Activated T-cell treated with anti-CD3 and anti-CD28 coated beads for 1 hour (primary cell): ENCODE data around the gene PARP16.

Source experiments
- DNase-seq: peaks from one replicate; pipeline ENCODE4 v3.0.0-alpha.2; 2020; ENCODE audit warnings: low read depth

Gene PARP16

GRCh38 chr15:65311760-65312159 is 25.1 kb upstream of the PARP16 start:
- no peak for DNase-seq

GRCh38 chr15:65310431-65311137 is 23.9 kb upstream of the PARP16 start:
- DNase-seq = no peak

DNA sequence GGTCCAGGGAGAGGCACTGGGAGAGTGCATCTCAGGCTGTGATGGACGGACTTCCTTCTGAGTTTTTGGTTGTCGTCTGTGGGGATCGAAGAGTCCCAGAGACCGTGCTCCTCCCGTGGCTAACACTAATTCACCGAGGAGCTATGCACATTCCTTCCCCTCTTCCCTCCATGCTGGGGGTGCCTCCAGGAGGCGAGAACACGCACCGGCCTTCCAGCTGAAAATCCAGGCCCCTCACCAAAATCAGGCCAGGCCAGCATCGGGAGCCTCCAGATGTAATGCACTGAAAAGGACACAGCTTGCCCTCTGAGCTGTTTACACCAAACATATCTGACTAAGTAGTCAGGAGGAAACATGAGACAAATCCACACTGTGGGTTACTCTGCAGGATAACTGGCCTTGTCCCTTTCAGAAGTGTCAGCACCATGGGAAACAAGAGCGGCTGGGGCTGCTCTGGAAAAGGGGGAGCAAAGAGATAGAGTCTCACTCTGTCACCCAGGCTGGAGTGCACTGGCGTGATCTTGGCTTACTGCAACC is 23.3 kb upstream of the PARP16 start:
- no peak for DNase-seq

GRCh38 chr15:65307978-65308377 is 21.3 kb upstream of the PARP16 start:
- no peak for DNase-seq

DNA sequence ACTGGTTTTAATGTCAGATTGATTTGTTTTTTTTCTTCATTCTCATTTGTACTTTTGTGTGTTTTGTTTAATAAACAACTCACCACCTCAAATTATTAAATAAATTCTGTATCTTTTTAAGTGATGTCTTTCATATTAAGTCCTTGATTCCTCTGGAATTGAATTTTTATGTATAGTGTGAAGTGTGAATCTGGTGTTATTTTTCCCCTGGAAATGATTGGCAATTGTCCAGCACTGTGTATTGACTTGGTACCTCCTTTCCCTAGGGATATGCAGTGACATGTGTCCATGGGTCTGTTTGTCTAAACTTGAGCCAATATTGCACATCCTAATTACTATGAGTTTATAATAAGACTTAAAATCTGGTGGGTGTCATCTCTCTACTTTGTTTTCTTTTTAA is 19.9 kb upstream of the PARP16 start:
- no peak for DNase-seq

DNA sequence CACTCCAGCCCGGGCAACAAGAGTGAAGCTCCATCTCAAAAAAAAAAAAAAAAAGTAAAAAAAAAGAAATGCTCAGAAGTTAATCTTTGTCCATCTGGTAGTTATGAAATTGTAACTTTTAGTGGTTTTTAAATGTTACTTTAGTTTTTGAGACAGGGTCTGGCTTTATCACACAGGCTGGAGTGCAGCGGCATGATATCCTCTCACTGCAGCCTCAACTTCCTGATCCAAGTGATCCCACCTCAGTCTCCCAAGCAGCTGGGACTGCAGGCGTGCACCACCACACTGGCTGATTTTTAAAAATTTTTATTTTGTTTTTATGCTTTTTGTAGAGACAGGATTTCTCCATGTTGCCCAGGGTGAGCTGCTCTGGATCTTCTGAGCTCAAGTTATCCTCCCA is 19.1 kb upstream of the PARP16 start:
- no peak for DNase-seq

DNA sequence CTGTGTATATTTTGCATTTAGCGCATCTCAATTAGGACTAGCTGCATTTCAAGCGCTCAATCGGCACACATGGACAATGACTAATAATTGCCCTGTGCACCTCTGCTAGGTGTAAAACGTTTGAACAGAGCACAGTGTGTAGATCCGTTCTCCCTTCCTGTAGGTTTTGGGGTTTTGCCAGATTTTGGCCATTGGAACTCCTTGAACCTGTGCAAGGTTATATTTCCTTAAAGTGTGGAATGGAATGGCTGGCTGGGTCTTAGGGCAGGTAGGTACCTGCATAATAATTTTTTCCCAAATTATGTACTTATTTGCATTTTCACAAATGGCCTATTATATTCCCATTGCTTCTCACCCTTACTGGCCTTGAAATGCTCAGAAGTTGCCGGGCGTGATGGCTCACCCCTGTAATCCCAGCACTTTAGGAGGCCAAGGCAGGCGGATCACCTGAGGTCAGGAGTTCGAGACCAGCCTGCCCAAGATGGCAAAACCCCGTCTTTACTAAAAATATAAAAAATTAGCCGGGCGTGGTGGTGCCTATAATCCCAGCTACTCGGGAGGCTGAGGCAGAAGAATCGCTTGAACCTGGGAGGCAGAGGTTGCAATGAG is 18.6 kb upstream of the PARP16 start:
- no peak for DNase-seq

DNA sequence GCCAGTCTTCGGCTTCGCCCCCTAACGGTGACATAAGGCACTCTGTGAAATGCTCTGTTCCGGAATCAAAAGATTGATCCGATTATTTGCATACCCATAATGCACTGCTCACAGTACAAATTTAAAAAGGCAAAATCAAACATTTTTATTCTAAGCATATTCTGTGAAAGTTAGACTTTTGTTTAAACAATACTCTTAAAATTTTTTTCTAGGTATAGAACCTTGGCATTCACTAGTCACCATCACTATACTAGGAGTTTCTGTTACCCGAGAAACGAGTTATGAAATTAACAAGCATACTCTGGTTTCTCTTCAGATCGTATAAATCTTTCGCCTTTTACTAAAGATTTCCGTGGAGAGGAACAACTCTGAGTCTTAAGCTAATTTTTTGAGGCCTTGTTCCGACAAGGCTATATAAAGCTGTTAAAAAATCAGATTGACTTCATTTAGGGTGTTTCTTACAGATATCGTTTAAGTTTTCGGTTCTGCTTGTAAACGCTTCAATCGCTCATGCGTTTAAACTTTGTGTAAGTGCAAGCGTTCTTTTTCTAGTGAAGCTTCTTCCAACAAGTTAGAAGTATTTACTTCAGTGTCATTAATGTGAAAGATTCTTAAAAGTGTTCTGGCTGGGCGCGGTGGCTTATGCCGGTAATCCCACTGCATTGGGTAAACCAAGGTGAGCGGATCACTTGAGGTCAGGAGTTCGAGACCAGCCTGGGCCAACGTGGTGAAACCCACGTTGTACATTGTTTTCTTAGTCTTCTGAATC is 17.9 kb upstream of the PARP16 start, which contains the start of gene RNU5B-1:
RNU5B-1 (plus strand) TSS at position 297 of the 769 bp plus-strand sequence.
- DNase-seq = peak; percentile 55

DNA sequence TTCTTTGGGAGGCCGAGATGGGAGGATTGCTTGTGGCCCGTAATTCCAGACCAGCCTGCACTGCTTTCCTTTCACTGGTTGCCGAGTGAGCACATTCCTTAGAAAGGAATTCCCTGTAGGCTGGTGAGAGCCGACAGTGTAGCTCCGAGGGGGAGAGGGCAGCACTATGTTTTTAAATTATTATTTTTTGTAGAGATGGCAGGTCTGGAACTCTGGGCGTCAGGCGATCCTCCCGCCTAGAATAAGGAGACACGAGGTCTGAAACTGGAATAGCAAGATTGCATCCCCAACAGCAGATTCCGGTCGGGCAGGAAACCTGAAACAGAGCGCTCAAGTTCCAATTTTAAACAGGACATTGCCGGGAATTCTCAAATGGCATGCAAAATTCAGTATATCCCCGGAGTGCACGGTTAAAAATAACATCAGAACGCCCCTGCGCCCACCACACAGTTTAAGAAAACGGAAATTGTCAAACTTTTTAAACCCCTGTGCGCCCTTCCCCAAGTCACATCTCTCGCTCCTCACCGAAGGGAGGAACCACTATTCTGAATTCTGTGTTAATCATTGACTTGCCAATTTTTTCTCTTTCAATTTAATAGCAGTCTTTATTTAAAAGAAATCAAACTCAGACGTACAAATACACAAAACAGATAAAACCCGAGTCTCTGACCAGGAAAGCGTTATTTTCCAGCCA is 17.2 kb upstream of the PARP16 start:
- DNase-seq = no peak

GRCh38 chr15:65302061-65302460 is 15.4 kb upstream of the PARP16 start:
- no peak for DNase-seq

DNA sequence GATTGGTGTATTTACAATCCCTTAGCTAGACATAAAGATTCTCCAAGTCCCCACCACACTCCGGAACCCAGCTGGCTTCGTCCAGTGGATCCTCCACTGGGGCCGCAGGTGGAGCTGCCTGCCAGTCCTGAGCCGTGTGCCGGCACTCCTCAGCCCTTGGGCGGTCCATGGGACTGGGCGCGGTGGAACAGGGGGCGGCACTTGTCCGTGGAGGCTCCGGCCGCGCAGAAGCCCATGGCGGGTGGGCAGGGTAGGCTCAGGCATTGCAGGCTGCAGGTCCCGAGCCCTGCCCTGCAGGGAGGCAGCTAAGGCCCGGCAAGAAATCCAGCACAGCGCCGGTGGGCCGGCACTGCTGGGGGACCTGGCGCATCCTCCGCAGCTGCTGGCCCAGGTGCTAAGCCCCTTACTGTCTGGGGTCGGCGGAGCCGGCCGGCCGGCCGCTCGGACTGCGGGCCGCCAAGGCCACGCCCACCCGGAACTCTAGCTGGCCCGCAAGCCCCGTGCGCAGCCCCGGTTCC is 14.3 kb upstream of the PARP16 start:
- no peak for DNase-seq

DNA sequence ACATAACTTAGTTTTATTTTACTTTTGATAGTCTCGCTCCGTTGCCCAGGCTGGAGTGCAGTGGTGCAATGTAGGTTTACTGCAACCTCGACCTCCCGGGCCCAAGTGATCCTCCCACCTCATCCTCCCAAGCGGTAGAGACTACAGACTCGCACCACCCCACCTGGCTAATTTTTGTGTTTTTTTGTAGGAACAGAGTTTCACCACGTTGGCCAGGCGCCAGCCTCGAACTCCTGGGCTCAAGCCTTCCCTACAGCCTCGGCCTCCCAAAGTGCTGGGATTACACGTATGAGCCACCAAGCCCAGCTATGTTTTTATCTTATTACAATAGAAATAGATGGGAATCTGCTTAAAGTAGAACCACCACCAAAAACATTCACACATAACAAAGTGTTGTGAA is 12.0 kb upstream of the PARP16 start:
- no peak for DNase-seq

DNA sequence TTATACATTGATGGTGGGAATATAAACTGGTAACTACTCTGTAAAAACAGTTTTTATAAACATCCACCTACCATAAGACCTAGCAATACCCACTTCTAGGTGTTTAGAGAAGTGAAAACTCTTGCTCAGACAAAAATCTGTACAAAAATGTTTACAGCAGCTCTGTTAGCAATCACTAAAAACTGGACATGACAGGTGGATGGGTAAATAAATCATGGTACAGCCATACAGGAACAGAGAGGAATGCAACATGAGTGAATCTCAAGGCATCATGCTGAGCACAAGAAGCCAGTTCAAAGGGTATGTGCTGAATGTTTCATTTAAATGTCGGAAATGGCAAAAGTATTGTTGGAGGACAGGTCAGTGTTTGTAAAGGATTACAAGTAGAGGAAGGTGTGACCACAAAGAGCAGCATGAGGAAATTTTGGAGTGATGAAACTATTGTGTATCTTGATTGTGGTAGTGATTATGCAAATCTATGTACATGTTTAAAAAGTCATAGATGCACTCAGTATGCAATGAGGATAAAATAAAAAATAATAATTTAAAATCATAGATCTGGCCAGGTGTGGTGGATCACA is 6.3 kb upstream of the PARP16 start:
- DNase-seq = no peak

- no peak for DNase-seq
Measured at GRCh38 chr15:65290228-65290627, 3.5 kb upstream of the PARP16 start.

- DNase-seq = no peak
Measured at GRCh38 chr15:65289261-65289854, 2.7 kb upstream of the PARP16 start.

GRCh38 chr15:65287520-65287855 is 805 bp upstream of the PARP16 start:
- no peak for DNase-seq

- no peak for DNase-seq
Measured at GRCh38 chr15:65286069-65286703, 497 bp downstream of the PARP16 start.

GRCh38 chr15:65285291-65286068 is 1.2 kb downstream of the PARP16 start:
- DNase-seq = no peak

DNA sequence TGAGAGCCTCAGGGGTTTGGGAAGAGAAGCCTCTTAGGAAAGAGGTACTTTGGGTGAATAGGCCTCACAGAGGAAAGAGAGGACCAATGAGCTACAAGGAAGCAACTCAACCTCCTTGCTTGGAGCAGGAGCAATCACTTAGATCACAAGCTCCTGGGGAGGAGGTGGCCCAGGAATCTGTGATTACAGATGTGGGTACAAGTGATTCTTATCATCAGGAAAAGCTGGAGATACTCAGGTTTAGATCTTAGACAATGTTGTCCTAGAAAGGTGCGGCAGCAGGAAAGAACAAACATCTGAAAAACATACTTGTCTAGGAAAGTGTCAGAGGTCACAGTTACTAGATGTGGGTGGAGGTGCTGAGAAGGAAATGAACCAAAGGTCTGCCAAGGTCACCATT is 8.2 kb downstream of the PARP16 start:
- no peak for DNase-seq

DNA sequence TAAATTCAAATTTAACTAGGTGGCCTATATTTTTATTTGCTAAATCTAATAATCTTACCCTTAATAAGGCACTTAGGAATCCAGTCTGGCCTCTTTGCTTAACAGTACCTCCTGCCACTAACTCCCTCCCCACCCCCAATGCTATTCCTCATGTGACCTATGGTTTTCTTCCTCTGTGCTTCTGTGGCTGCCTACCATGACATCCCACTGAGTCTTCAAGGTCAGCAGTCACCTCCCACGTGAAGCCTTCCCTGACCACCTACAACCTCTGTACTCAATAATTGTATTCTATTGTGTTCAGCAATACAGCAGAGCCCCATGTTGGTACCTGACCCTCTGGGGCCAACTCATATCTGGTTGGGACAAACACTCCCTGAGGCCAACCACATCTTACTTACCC is 9.7 kb downstream of the PARP16 start:
- no peak for DNase-seq
